HG03280 (cell line): Measurements from ENCODE around the gene REEP2.

ENCODE experiments used
- ATAC-seq: cut with Tn5 transposase; IDR thresholded peaks from one replicate; pipeline ENCODE4 v1.9.1; 2021; ENCODE audit warnings: mild to moderate bottlenecking, moderate library complexity; ENCODE audit not compliant: unreplicated experiment

REEP2 gene

GRCh38 chr5:138495351-138495750 is 56.5 kb downstream of the REEP2 start:
- no peak for ATAC-seq
